DND-41 (cell line): ENCODE measurements around the gene PPP6R2.
"Not testable (repeated sequence)": the region's sequence is repeated elsewhere in the genome, so short reads cannot be mapped to it uniquely, and the experiment has no call there.

ENCODE experiments used
- ATAC-seq: fragments of 200-7000 bp; cut with Tn5 transposase; 3 replicates; pipeline ENCODE4 v1.9.1; 2021; ENCODE audit warnings: low read depth; ENCODE audit not compliant: insufficient read depth
- DNase-seq: peaks from one replicate; pipeline ENCODE4 v3.0.0-alpha.2; 2020
- H2AFZ ChIP-seq: 2 replicates; pipeline ENCODE4 v1.6.0; 2012; ENCODE audit warnings: low read depth, low read length
- H3K27ac ChIP-seq: 2 replicates; pipeline ENCODE4 v1.5.1; 2012; ENCODE audit warnings: low read length, inconsistent platforms
- H3K27me3 ChIP-seq: fragments of 200-600 bp; sonication (generic); 2 replicates; pipeline ENCODE4 v1.6.0; 2012; ENCODE audit warnings: low read length, mild to moderate bottlenecking, inconsistent platforms; ENCODE audit not compliant: insufficient read depth, poor library complexity
- H3K36me3 ChIP-seq: 2 replicates; pipeline ENCODE4 v1.5.1; 2012; ENCODE audit warnings: low read length, inconsistent platforms; ENCODE audit not compliant: insufficient read depth
- H3K4me1 ChIP-seq: 2 replicates; pipeline ENCODE4 v1.5.1; 2012; ENCODE audit warnings: mild to moderate bottlenecking, low read length; ENCODE audit not compliant: insufficient read depth
- H3K4me2 ChIP-seq: 2 replicates; pipeline ENCODE4 v1.6.0; 2012; ENCODE audit warnings: mild to moderate bottlenecking, moderate library complexity, low read length, inconsistent platforms; ENCODE audit not compliant: insufficient read depth
- H3K4me3 ChIP-seq, 2 experiments: fragments of 200-600 bp in 1 of 2; shearing (Covaris generic) in 1 of 2; 2 replicates each; pipeline ENCODE4 v1.5.1; 2012 to 2016; ENCODE audit warnings: inconsistent platforms in 2 of 2, low read length in 2 of 2, mild to moderate bottlenecking in 2 of 2, low read depth in 1 of 2, moderate library complexity in 1 of 2
- H3K79me2 ChIP-seq: 2 replicates; pipeline ENCODE4 v1.6.0; 2012; ENCODE audit warnings: low read length, inconsistent platforms; ENCODE audit not compliant: insufficient read depth
- H3K9ac ChIP-seq: 2 replicates; pipeline ENCODE4 v1.6.0; 2012; ENCODE audit warnings: low read depth, mild to moderate bottlenecking, inconsistent platforms, low read length, moderate library complexity
- H3K9me3 ChIP-seq: 2 replicates; pipeline ENCODE4 v1.5.1; 2012; ENCODE audit warnings: low read length, moderate library complexity, mild to moderate bottlenecking, inconsistent platforms; ENCODE audit not compliant: insufficient read depth, severe bottlenecking
- H4K20me1 ChIP-seq: 2 replicates; pipeline ENCODE4 v1.6.0; 2012; ENCODE audit warnings: low read length; ENCODE audit not compliant: insufficient read depth
- CTCF ChIP-seq: IDR thresholded peaks from 2 replicates; pipeline ENCODE4 v1.5.1; 2012; ENCODE audit warnings: borderline replicate concordance, low read length, moderate library complexity, mild to moderate bottlenecking; ENCODE audit not compliant: poor library complexity, severe bottlenecking; ENCODE audit errors: extremely low read depth
- EZH2 ChIP-seq: IDR thresholded peaks from 3 replicates; pipeline ENCODE4 v1.6.1; 2012; ENCODE audit warnings: borderline replicate concordance, low read depth, mild to moderate bottlenecking, moderate library complexity, low read length, inconsistent platforms; ENCODE audit not compliant: severe bottlenecking

PPP6R2 gene

GRCh38 chr22:50327711-50328019 lies 15.5 kb upstream of the PPP6R2 start:
- Histone ChIP-seq H3K9me3 (no peaks in the 10 kb centered on the region), H3K27me3 (no peaks in the 10 kb centered on the region), H3K4me2 (peak overlapping the region; percentile 77), H3K4me3 (no peak overlapping the region), H3K79me2 (no peaks in the 10 kb centered on the region), H2AFZ (no peak overlapping the region), H3K36me3 (no peaks in the 10 kb centered on the region), H3K4me1 (peaks cover 11% of the 10 kb centered on the region), H3K27ac (no peak overlapping the region), H3K9ac (peak overlapping the region; percentile 59; the same call in 1 of the 2 replicates), H4K20me1 (no peaks in the 10 kb centered on the region)
- ATAC-seq (no peak), DNase-seq (no peak)
- TF ChIP-seq CTCF (no peak), EZH2 (no peak)

- no peak overlapping the region for H2AFZ ChIP-seq
- no peaks in the 10 kb centered on the region for H4K20me1 ChIP-seq
- H3K36me3 ChIP-seq = no peaks in the 10 kb centered on the region
- peaks cover 11% of the 10 kb centered on the region for H3K4me1 ChIP-seq
- no peak for TF ChIP-seq EZH2
- no peak for TF ChIP-seq CTCF
- H3K79me2 ChIP-seq = no peaks in the 10 kb centered on the region
- no peak overlapping the region for H3K4me2 ChIP-seq
- H3K9ac ChIP-seq = no peak overlapping the region
- H3K27ac ChIP-seq = no peak overlapping the region
- DNase-seq = no peak
- ATAC-seq = no peak
- H3K4me3 ChIP-seq = no peak overlapping the region
- no peaks in the 10 kb centered on the region for H3K27me3 ChIP-seq
- no peaks in the 10 kb centered on the region for H3K9me3 ChIP-seq
These were observed 13.9 kb upstream of the PPP6R2 start for GRCh38 chr22:50329236-50329635.

GRCh38 chr22:50334433-50334832 lies 8.7 kb upstream of the PPP6R2 start:
- H3K4me2 ChIP-seq, H3K27ac ChIP-seq, ATAC-seq, H3K4me3 ChIP-seq, H2AFZ ChIP-seq, H3K9ac ChIP-seq, H3K79me2 ChIP-seq, H3K4me1 ChIP-seq, H4K20me1 ChIP-seq, DNase-seq, H3K9me3 ChIP-seq, H3K36me3 ChIP-seq, H3K27me3 ChIP-seq: not testable (repeated sequence)

GRCh38 chr22:50337262-50338041 lies 5.7 kb upstream of the PPP6R2 start:
- no peaks in the 10 kb centered on the region for H3K79me2 ChIP-seq
- no peaks in the 10 kb centered on the region for H3K9me3 ChIP-seq
- no peaks in the 10 kb centered on the region; the same call in 1 of the 2 replicates for H4K20me1 ChIP-seq
- no peak overlapping the region for H3K4me2 ChIP-seq
- no peak overlapping the region for H3K4me3 ChIP-seq
- DNase-seq (no peak), ATAC-seq (no peak)
- H3K36me3 ChIP-seq = no peaks in the 10 kb centered on the region
- TF ChIP-seq CTCF (no peak), EZH2 (no peak)
- no peak overlapping the region for H2AFZ ChIP-seq
- H3K27me3 ChIP-seq = no peaks in the 10 kb centered on the region
- no peak overlapping the region for H3K9ac ChIP-seq
- peaks cover 14% of the 10 kb centered on the region for H3K4me1 ChIP-seq
- H3K27ac ChIP-seq = no peak overlapping the region
